Upper lobe of left lung (tissue), 4 donors: ENCODE results near the gene ZNF264.

Experiments used
- POLR2A ChIP-seq, 4 donors: fragments of 450-650 bp; IDR thresholded peaks; one replicate each; pipeline ENCODE4 v1.5.1; 2016 to 2017; ENCODE audit warnings: antibody characterized with exemption in 4 of 4, mild to moderate bottlenecking in 2 of 4
- TF ChIP-seq, protein P1 (sequence below), 6 experiments: fragments of 450-650 bp in 4 of 6; fragments of 200-600 bp in 2 of 6; sonication (generic) in 2 of 6; IDR thresholded peaks; one replicate each; pipeline ENCODE4 v1.5.1; 2016 to 2019; ENCODE audit warnings: antibody characterized with exemption in 6 of 6

DNA sequence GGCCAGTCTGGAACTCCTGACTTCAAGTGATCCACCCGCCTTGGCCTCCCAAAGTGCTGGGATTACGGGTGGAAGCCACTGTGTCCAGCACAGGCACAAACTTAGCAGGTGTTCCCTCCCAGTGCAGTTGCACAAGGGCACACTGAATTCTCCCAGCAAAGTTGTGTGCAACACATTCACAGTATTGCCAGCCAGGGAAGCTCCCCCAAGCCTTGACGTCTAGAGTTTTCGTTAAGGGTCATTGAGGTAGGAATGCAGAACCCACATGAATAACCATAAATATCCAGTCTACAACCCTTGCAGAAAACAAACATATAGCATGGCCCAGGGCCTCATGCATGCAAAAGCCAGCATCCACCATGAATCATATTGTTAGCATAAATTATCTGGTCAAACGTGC is 36.2 kb downstream of the ZNF264 start:
- TF ChIP-seq, protein P1, sequence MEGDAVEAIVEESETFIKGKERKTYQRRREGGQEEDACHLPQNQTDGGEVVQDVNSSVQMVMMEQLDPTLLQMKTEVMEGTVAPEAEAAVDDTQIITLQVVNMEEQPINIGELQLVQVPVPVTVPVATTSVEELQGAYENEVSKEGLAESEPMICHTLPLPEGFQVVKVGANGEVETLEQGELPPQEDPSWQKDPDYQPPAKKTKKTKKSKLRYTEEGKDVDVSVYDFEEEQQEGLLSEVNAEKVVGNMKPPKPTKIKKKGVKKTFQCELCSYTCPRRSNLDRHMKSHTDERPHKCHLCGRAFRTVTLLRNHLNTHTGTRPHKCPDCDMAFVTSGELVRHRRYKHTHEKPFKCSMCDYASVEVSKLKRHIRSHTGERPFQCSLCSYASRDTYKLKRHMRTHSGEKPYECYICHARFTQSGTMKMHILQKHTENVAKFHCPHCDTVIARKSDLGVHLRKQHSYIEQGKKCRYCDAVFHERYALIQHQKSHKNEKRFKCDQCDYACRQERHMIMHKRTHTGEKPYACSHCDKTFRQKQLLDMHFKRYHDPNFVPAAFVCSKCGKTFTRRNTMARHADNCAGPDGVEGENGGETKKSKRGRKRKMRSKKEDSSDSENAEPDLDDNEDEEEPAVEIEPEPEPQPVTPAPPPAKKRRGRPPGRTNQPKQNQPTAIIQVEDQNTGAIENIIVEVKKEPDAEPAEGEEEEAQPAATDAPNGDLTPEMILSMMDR (IDR thresholded peaks at IDR 0.05), result no peak
- no peak for TF ChIP-seq POLR2A (IDR thresholded peaks at IDR 0.05)
